Naive thymus-derived CD8-positive, alpha-beta T cell (primary cell): ENCODE results near the gene C11orf16. TPM values are rescaled to one million over a fixed set of nuclear protein-coding genes. Genes with fewer than 3 reads are reported as not detected.
"Not testable (repeated sequence)": the region's sequence is repeated elsewhere in the genome, so short reads cannot be mapped to it uniquely, and the experiment has no call there.

Source experiments
- ATAC-seq, 2 donors: fragments of 150-1000 bp; cut with Tn5 transposase in 1 of 2; sonication (Bioruptor Pico), chemical (Tn5 transposase) in 1 of 2; 1 replicate in 1 of 2; 2 replicates in 1 of 2; pipeline ENCODE4 v1.10.0; 2021; ENCODE audit warnings: mild to moderate bottlenecking in 2 of 2, moderate library complexity in 2 of 2
- POLR2A ChIA-PET: fragments of 350-600 bp; sonication (Branson Sonifier 250); formaldehyde crosslinking; loops from one replicate; lab custom pipeline; 2021; ENCODE audit warnings: antibody characterized with exemption; lab: Charles Lee
- DNase-seq, 10 donors: peaks; one replicate each; pipeline versions ENCODE4 v3.0.0 to v3.0.0-alpha.2; 2020 to 2022
- H3K27ac Mint-ChIP-seq, 10 donors: one replicate each; pipeline ENCODE4 v1.8.0; 2020 to 2022; ENCODE audit warnings: mild to moderate bottlenecking in 10 of 10, mixed read lengths in 10 of 10, moderate library complexity in 4 of 10, inconsistent platforms in 1 of 10
- H3K27me3 Mint-ChIP-seq, 5 donors: one replicate each; pipeline ENCODE4 v1.8.0; 2021 to 2022; ENCODE audit warnings: mixed read lengths in 5 of 5
- H3K36me3 Mint-ChIP-seq, 3 donors: one replicate each; pipeline ENCODE4 v1.8.0; 2020 to 2022; ENCODE audit warnings: mixed read lengths in 3 of 3, mild to moderate bottlenecking in 2 of 3, inconsistent platforms in 1 of 3
- H3K4me1 Mint-ChIP-seq, 4 donors: one replicate each; pipeline ENCODE4 v1.8.0; 2021 to 2022; ENCODE audit warnings: mixed read lengths in 4 of 4
- H3K4me3 Mint-ChIP-seq, 10 donors: one replicate each; pipeline ENCODE4 v1.8.0; 2020 to 2022; ENCODE audit warnings: mild to moderate bottlenecking in 10 of 10, mixed read lengths in 10 of 10, moderate library complexity in 6 of 10, inconsistent platforms in 1 of 10
- H3K9me3 Mint-ChIP-seq, 9 donors: one replicate each; pipeline ENCODE4 v1.8.0; 2020 to 2022; ENCODE audit warnings: mixed read lengths in 9 of 9, mild to moderate bottlenecking in 3 of 9, inconsistent platforms in 1 of 9, moderate library complexity in 1 of 9
- polyA plus RNA-seq, 3 donors: library from polyadenylated mRNA; unstranded; fragments of 300-500 nt; fragmentation: Illumina TruSeq; gene quantifications; one replicate each; pipeline ENCODE4 v1.2.3, GENCODE V29; 2021
- total RNA-seq, 8 experiments: library from RNA in 2 of 8; stranded (reverse) in 2 of 8; gene quantifications; one replicate each; pipeline ENCODE4 v1.2.3 and lab custom pipeline; 2021 to 2026

C11orf16 gene
- total and polyA plus RNA-seq, 5 experiments from 2014 or later = 0.09 TPM; not detected in 4

- no peak for DNase-seq
- Mint-ChIP-seq H3K27ac (peak overlapping the region in 3 of 10 donors; percentile 9 to 76 (median 47)), H3K4me1 (peaks cover 17 to 55% (median 45%) of the 10 kb centered on the region in 4 donors), H3K36me3 (peaks cover 0 to 17% (median 0%) of the 10 kb centered on the region in 3 donors), H3K9me3 (no peaks in the 10 kb centered on the region), H3K4me3 (peak overlapping the region in 1 of 10 donors; percentile 5), H3K27me3 (no peaks in the 10 kb centered on the region)
- POLR2A ChIA-PET = interaction anchor here (0.6 to 1.6 kb wide), 3 partner anchors 10 to 299 kb away, joined by 4 to 5 read pairs (median 5); no protein-coding TSS in a partner anchor
- no peak for ATAC-seq
Observed at GRCh38 chr11:8961401-8961800, 28.7 kb upstream of the C11orf16 start.

GRCh38 chr11:8959546-8960166 is 26.9 kb upstream of the C11orf16 start:
- no peaks in the 10 kb centered on the region for H3K9me3 Mint-ChIP-seq
- ATAC-seq = no peak
- peaks cover 15 to 43% (median 35%) of the 10 kb centered on the region in 4 donors for H3K4me1 Mint-ChIP-seq
- no peaks in the 10 kb centered on the region for H3K27me3 Mint-ChIP-seq
- peaks cover 0 to 33% (median 0%) of the 10 kb centered on the region in 3 donors for H3K36me3 Mint-ChIP-seq
- no peak overlapping the region for H3K4me3 Mint-ChIP-seq
- POLR2A ChIA-PET = interaction anchor here (0.6 to 1.6 kb wide), 6 partner anchors 9 to 1336 kb away, joined by 3 to 5 read pairs (median 4); partner anchors contain the start of genes RPL27A and TRIM66
- peak overlapping the region in 2 of 10 donors; percentile 6 to 24 for H3K27ac Mint-ChIP-seq
- DNase-seq = peak in 6 of 10 donors; percentile 4 to 41 (median 13)

- no peaks in the 10 kb centered on the region for H3K27me3 Mint-ChIP-seq
- no peak for DNase-seq
- H3K9me3 Mint-ChIP-seq = no peaks in the 10 kb centered on the region
- no peak overlapping the region for H3K4me3 Mint-ChIP-seq
- POLR2A ChIA-PET = no interaction called here
- peak overlapping the region in 4 of 10 donors; percentile 8 to 66 (median 34) for H3K27ac Mint-ChIP-seq
- peaks cover 0 to 57% (median 10%) of the 10 kb centered on the region in 3 donors for H3K36me3 Mint-ChIP-seq
- peaks cover 7 to 29% (median 18%) of the 10 kb centered on the region in 4 donors for H3K4me1 Mint-ChIP-seq
- no peak for ATAC-seq
Observed at GRCh38 chr11:8956860-8957259, 24.1 kb upstream of the C11orf16 start.

GRCh38 chr11:8948886-8949285 is 16.1 kb upstream of the C11orf16 start:
- Mint-ChIP-seq H3K36me3 (peaks cover 10 to 74% (median 26%) of the 10 kb centered on the region in 3 donors), H3K27ac (peak overlapping the region in 2 of 10 donors; percentile 64 to 65), H3K4me1 (peaks cover 0 to 3% (median 0%) of the 10 kb centered on the region in 4 donors), H3K4me3 (no peak overlapping the region), H3K9me3 (no peaks in the 10 kb centered on the region), H3K27me3 (peaks cover 0 to 1% (median 0%) of the 10 kb centered on the region in 5 donors)
- no peak for DNase-seq
- POLR2A ChIA-PET = interaction anchor here (0.5 to 0.7 kb wide), 2 partner anchors 15 to 34 kb away, joined by 3 read pairs; partner anchors contain the start of gene TMEM9B
- ATAC-seq = no peak

GRCh38 chr11:8947230-8947943 is 14.6 kb upstream of the C11orf16 start:
- no peaks in the 10 kb centered on the region for H3K9me3 Mint-ChIP-seq
- no peak for DNase-seq
- H3K4me1 Mint-ChIP-seq = peaks cover 0 to 3% (median 0%) of the 10 kb centered on the region in 4 donors
- POLR2A ChIA-PET = no interaction called here
- no peak overlapping the region for H3K4me3 Mint-ChIP-seq
- peaks cover 10 to 59% (median 19%) of the 10 kb centered on the region in 3 donors for H3K36me3 Mint-ChIP-seq
- no peak for ATAC-seq
- H3K27ac Mint-ChIP-seq = peak overlapping the region in 3 of 10 donors; percentile 29 to 57 (median 30)
- H3K27me3 Mint-ChIP-seq = peaks cover 0 to 1% (median 0%) of the 10 kb centered on the region in 5 donors

- Mint-ChIP-seq H3K36me3 (peaks cover 7 to 13% (median 7%) of the 10 kb centered on the region in 3 donors), H3K9me3 (no peaks in the 10 kb centered on the region), H3K4me1 (no peaks in the 10 kb centered on the region), H3K27ac (peak within 1 kb of the TSS in 1 of 10 donors; percentile 27), H3K4me3 (no peak within 1 kb of the TSS), H3K27me3 (peaks cover 0 to 6% (median 3%) of the 10 kb centered on the region in 5 donors)
- no peak for DNase-seq
- no peak for ATAC-seq
- POLR2A ChIA-PET = interaction anchor here (0.6 kb wide), 1 partner anchor 15 kb away, joined by 6 read pairs; no protein-coding TSS in a partner anchor
Observed at GRCh38 chr11:8942518-8943066, 9.8 kb upstream of the C11orf16 start, which contains the start of gene ASCL3. ASCL3 (minus strand) TSS chr11:8943016; CDS start chr11:8938161, 4,855 bp downstream.

- Mint-ChIP-seq H3K36me3 (peaks cover 0 to 4% (median 1%) of the 10 kb centered on the region in 3 donors), H3K27ac (no peak overlapping the region), H3K4me3 (no peak overlapping the region), H3K27me3 (peaks cover 0 to 6% (median 3%) of the 10 kb centered on the region in 5 donors), H3K9me3 (no peaks in the 10 kb centered on the region), H3K4me1 (no peaks in the 10 kb centered on the region)
- ATAC-seq (no peak), DNase-seq (no peak)
- POLR2A ChIA-PET = no interaction called here
Observed at GRCh38 chr11:8941341-8942103, 8.8 kb upstream of the C11orf16 start.

- H3K27ac Mint-ChIP-seq = no peak overlapping the region
- peaks cover 0 to 5% (median 3%) of the 10 kb centered on the region in 5 donors for H3K27me3 Mint-ChIP-seq
- H3K4me1 Mint-ChIP-seq = no peaks in the 10 kb centered on the region
- H3K36me3 Mint-ChIP-seq = no peaks in the 10 kb centered on the region
- no peak overlapping the region for H3K4me3 Mint-ChIP-seq
- DNase-seq (no peak), ATAC-seq (no peak)
- no peaks in the 10 kb centered on the region for H3K9me3 Mint-ChIP-seq
- POLR2A ChIA-PET = no interaction called here
Observed at GRCh38 chr11:8937659-8938058, 4.9 kb upstream of the C11orf16 start.

GRCh38 chr11:8937159-8937558 is 4.4 kb upstream of the C11orf16 start:
- no peak overlapping the region for H3K4me3 Mint-ChIP-seq
- no peaks in the 10 kb centered on the region for H3K4me1 Mint-ChIP-seq
- H3K36me3 Mint-ChIP-seq = no peaks in the 10 kb centered on the region
- peaks cover 0 to 5% (median 3%) of the 10 kb centered on the region in 5 donors for H3K27me3 Mint-ChIP-seq
- DNase-seq (no peak), ATAC-seq (no peak)
- H3K9me3 Mint-ChIP-seq = no peaks in the 10 kb centered on the region
- H3K27ac Mint-ChIP-seq = peak overlapping the region in 2 of 10 donors; percentile 35 to 52
- POLR2A ChIA-PET = no interaction called here

- not testable (repeated sequence) for H3K27ac Mint-ChIP-seq, H3K4me1 Mint-ChIP-seq, DNase-seq
Observed at GRCh38 chr11:8935789-8936188, 3.0 kb upstream of the C11orf16 start.

GRCh38 chr11:8934742-8935488 is 2.2 kb upstream of the C11orf16 start:
- Mint-ChIP-seq H3K27ac (peak overlapping the region in 1 of 10 donors; percentile 12), H3K4me3 (no peak overlapping the region), H3K27me3 (peaks cover 0 to 2% (median 0%) of the 10 kb centered on the region in 5 donors), H3K4me1 (no peaks in the 10 kb centered on the region), H3K9me3 (no peaks in the 10 kb centered on the region), H3K36me3 (no peaks in the 10 kb centered on the region)
- POLR2A ChIA-PET = no interaction called here
- DNase-seq (no peak), ATAC-seq (no peak)

More at GRCh38 chr11:8935789-8936188, 3.0 kb upstream of the C11orf16 start:
- H3K9me3 Mint-ChIP-seq, H3K27me3 Mint-ChIP-seq, H3K4me3 Mint-ChIP-seq, POLR2A ChIA-PET, H3K36me3 Mint-ChIP-seq, ATAC-seq: not testable (repeated sequence)
